ENCODE results near the gene FSD1L.

Gene FSD1L

GRCh38 chr9:105447814-105448812, at the start of gene FSD1L:
Gene FSD1L, plus strand, starts transcription at chr9:105448034. Its CDS starts 187 bp downstream, at chr9:105448221.
- DNase-seq (ENCODE audit: low read depth), result peak; percentile 80

DNA sequence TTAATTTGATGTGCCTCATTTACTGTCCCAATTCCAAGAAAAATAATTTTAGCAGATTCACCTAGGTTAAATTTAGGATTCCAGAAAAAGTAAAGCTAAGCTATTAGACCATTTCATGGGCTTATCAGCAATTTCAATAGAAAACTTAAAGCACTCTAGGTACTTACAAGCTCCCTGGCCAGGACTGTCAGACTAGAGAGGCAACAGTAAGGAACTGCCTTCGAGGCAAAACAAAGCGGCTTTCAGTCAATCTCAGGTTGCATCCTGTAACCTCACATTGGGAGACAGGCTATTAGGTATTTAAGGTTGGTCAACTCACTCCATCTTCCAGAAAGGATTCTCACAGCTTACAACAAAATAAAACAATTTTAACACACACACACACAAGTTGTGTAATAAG, 48.7 kb upstream of the FSD1L start:
- DNase-seq (ENCODE audit: low read depth), result no peak

DNA sequence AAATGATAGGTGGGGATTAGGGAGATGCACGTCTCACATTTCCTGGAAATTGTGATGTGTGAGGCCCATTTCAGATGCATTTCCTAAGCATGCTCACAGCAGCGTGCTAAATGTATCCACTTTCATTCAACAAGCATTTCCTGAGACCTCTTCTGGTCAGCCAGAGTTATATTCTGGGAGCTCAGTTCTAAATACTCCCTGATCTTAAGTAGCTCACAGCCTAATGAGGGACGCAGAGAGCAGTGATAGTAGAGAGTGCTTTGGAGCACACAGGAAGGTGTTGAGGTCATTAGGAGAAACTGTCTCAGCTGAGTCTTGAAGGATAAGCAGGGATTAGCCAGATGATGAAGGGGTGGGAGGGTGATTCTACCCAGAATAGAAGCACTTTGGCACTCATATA, 46.2 kb upstream of the FSD1L start:
- no peak for DNase-seq (ENCODE audit: low read depth)

- no peak for DNase-seq (ENCODE audit: low read depth)
Measured at GRCh38 chr9:105403552-105404248, 44.1 kb upstream of the FSD1L start.

GRCh38 chr9:105405514-105406131, 42.2 kb upstream of the FSD1L start:
- no peak for DNase-seq (ENCODE audit: low read depth)

DNA sequence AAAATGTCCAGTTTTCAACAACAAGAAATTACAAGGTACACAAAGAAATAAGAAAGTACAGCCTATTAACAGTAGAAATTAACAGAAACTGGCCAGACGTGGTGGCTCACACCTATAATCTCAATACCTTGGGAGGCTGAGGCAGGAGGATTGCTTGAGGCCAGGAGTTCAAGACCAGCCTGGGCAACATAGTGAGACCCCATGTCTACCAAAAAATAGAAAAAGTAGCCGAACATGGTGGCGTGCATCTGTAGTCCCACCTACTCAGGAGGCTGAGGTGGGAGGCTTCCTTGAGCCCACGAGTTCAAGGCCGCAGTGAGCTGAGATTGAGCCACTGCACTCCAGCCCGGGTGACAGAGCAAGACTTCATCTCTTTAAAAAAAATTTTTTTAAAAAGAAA, 41.5 kb upstream of the FSD1L start:
- DNase-seq (ENCODE audit: low read depth), result no peak

DNA sequence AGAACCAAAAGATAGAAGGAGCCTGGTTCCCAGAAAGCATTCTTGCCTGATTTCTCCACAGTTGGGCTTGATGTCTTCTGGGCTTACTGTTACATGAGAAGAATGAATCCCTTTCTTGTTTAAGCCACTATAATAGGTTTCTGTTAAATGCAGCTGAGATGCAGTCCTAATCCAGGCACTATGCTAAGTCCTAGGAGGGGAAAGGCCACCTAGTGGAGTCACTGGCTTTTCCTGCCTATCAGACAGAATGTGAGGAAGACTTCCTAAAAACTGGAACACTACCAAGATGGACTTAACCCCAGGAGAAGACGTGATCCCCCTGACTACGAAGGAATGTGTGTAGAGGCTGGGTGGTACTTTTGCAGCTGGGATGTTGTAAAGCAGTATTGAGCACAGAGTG, 34.3 kb upstream of the FSD1L start:
- DNase-seq (ENCODE audit: low read depth), result no peak

- DNase-seq (ENCODE audit: low read depth), result no peak
Measured at GRCh38 chr9:105414947-105415661, 32.7 kb upstream of the FSD1L start.

DNA sequence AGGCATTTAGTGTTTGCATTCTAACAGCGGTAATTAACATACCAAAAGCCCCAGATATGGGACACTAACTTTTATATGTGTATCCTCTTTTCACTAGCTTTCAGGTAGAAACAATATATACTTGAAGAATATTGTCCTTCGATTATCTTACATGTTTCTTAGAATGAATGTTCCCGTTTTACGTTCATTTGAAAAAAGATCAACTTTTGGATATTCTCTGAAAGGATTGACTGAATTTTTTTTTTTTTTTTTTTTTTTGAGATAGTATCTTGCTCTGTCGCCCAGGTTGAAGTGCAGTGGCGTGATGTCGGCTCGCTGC, 32.2 kb upstream of the FSD1L start:
- DNase-seq (ENCODE audit: low read depth), result no peak

GRCh38 chr9:105416840-105417239, 31.0 kb upstream of the FSD1L start:
- no peak for DNase-seq (ENCODE audit: low read depth)

GRCh38 chr9:105418588-105419500, 29.0 kb upstream of the FSD1L start:
- no peak for DNase-seq (ENCODE audit: low read depth)

- no peak for DNase-seq (ENCODE audit: low read depth)
Measured at GRCh38 chr9:105419816-105420597, 27.8 kb upstream of the FSD1L start.

DNA sequence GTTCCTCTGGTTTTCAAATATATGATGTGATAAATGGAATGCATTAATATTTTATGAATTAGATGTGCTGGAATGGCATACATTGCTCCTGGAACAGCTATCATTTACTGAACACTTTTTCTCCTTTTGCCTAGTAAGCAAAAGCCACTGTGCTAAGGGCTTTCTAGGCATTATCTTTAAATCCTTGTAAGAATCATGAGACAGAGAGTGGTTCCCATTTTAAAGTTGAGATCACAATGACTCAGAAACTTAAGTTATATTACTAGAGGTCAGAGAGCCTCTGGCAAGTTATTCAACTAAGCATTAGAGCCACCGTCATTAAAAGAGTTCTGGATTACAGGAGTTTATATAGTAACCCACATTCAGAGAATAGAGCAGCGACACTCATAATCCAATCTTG, 26.7 kb upstream of the FSD1L start:
- no peak for DNase-seq (ENCODE audit: low read depth)

DNA sequence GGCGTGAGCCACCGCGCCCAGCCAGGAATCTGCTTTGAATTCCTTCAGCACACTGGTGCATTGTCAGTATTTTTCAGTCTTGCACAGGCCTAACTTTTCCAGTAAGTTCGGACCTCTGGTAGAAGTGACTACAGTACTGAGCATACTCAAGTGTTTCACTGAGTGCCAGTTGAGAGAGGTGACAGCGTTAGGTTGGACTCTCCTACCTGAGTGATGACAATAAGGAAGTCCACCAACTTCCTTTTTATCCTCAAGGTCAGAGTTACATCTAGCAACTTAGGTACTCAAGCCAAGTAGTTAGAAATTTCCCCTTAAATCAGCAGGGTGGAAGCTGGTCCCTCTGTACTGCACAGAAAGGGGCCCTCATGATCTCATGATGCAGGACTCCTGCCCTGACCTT, 26.0 kb upstream of the FSD1L start:
- no peak for DNase-seq (ENCODE audit: low read depth)

- DNase-seq (ENCODE audit: low read depth), result no peak
Measured at GRCh38 chr9:105425816-105426433, 21.9 kb upstream of the FSD1L start.

- no peak for DNase-seq (ENCODE audit: low read depth)
Measured at GRCh38 chr9:105426657-105427056, 21.2 kb upstream of the FSD1L start.

DNA sequence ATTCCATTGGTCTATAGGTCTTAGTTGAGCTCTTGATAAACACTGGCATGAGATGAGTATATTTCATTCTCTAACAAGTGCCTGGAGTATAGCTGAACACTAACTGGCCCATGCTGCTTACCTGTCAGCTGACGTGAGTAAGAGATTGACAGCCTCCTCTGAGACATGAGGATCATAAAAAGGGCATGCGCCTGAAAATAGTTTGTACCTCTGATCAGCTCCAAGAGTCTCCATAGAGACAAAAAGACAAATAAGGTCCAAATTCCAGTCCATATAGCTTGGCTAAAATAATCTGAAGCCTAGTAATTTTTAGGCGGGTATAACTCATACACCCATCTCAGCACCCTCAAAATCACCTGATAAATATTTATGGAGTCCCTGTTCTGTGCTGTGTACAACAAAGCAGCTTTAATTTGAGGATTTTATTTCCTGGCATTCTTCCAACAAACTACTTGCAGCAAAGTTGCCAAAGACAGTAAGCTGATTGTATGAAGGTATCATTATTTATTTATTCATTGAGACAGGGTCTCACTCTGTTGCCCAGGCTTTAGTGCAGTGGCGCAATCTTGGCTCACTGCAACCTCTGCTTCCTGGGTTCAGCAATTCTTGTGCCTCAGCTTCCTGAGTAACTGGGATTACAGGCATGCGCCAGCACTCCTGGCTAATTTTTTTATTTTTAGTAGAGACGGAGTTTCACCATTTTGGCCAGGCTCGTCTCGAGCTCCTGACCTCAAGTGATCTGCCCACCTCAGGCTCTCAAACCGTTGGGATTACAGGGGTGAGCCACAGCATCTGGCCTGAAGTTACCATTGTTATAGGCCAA, 16.2 kb upstream of the FSD1L start:
- DNase-seq (ENCODE audit: low read depth), result no peak

DNA sequence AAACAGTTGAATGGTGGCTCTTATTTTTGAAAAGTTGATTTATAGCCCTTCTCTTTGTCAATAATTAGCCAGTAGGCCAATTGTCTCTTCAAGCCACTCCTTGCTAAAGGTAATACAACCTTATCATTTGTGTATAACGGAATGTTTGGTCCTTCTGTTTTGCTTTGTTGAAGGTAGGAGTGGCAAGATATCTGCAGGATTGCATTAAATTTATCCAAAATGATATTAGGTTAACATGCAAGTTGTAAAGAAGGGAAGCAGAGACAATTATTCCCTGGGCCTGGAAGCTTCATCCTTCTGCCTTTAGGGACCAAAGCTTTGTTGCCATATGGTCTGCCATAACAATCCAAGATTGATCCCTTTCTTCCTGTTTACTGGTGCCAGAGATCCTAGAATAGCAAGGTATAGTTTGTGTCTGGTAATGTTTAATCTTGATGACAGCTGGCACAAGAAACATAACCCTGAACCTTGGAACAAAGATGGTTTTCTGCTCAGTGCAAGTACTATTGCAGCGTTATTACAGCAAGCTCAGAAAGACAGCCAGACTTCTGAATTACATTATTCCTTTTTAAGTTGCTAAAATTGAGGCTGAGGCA, 15.5 kb upstream of the FSD1L start:
- DNase-seq (ENCODE audit: low read depth), result no peak

DNA sequence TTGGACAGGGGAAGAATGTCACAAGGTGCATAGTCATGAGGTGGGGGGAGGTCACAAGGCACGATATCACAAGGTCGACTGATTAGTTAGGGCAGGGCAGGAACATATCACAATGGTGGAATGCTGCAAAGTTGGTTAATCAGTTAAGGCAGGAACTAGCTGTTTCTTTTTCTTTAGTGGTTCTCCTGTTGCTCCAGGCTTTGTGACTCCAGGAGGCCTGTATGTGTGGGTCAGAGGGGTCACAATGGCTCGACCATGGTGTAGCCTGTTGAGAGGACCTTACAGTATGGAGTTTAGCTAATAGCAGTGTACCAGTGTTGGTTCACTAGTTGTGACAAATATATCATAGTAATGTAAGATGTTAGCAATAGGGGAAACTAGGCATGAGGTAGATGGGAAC, 12.4 kb upstream of the FSD1L start:
- DNase-seq (ENCODE audit: low read depth), result no peak

All from GM04504 (cell line).